SU-DHL-6 (cell line): ENCODE measurements around the gene NHLRC4.

Source experiments
- EZH2phosphoT487 ChIP-seq: fragments of 200-600 bp; sonication (generic), shearing (Covaris generic); conservative IDR thresholded peaks from 2 replicates; pipeline ENCODE4 v1.6.1; 2018; ENCODE audit warnings: mild to moderate bottlenecking, antibody characterized with exemption, low read length, moderate library complexity, mixed read lengths
- TF ChIP-seq, protein P1 (sequence below): fragments of 200-600 bp; sonication (generic); IDR thresholded peaks from one replicate; pipeline ENCODE4 v1.5.1; 2017; ENCODE audit warnings: antibody characterized with exemption, mild to moderate bottlenecking, low read length, moderate library complexity; ENCODE audit not compliant: insufficient read depth, poor library complexity, severe bottlenecking

DNA sequence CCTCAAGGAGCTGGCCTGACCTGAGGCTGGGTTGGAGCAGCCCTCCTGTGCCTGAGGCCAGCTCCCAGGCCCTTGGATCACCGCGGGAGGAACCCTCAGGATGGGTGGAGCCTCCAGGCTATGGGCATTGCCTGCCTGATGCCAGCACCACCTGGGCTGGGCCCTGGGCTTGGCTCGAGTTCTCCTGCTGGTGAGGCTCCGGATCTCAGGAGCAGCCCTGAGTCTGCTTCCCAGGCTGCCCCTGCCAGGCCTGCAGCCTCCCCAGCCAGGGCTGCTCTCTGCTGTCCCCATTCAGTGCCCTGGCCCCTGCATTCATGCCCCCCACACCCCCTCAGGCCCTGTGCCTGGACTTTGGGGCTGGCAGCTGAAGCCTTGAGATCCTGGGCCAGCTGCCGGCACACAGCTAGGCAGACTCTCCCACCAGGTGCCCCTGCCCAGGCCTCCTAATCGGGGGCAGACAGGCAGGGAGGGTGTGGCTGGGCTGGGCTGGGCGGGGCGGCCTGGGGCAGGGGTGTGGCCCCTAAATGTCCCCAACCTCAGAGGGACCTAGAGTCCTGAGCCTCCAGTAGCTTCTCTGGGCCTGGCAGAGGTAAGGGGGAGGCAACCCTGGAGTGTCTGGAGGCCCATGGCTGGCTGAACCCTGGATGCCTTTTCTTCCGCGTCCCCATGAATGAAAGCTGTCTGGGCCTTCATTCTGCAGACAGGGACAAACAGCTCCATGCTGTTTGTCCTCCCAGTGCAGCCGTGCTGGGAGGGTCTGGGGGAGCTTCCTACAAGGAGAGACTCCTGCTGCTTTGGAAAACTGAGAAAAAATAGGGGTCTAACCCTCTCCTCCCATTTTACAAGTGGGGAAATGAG lies 1.8 kb downstream of the NHLRC4 start:
- TF ChIP-seq, protein P1, sequence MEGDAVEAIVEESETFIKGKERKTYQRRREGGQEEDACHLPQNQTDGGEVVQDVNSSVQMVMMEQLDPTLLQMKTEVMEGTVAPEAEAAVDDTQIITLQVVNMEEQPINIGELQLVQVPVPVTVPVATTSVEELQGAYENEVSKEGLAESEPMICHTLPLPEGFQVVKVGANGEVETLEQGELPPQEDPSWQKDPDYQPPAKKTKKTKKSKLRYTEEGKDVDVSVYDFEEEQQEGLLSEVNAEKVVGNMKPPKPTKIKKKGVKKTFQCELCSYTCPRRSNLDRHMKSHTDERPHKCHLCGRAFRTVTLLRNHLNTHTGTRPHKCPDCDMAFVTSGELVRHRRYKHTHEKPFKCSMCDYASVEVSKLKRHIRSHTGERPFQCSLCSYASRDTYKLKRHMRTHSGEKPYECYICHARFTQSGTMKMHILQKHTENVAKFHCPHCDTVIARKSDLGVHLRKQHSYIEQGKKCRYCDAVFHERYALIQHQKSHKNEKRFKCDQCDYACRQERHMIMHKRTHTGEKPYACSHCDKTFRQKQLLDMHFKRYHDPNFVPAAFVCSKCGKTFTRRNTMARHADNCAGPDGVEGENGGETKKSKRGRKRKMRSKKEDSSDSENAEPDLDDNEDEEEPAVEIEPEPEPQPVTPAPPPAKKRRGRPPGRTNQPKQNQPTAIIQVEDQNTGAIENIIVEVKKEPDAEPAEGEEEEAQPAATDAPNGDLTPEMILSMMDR: no peak
- no peak for TF ChIP-seq EZH2phosphoT487
